T-helper 22 cell (primary cell): Measurements from ENCODE around the gene COLEC12.

Source experiments
- DNase-seq: peaks from one replicate; pipeline ENCODE4 v3.0.0-alpha.2; 2020; ENCODE audit warnings: low read depth

Gene COLEC12

GRCh38 chr18:506264-506663 is 5.8 kb upstream of the COLEC12 start:
- DNase-seq, result no peak

- DNase-seq, result no peak
Observed at GRCh38 chr18:505483-506122, 5.1 kb upstream of the COLEC12 start.

GRCh38 chr18:501406-501714 is 859 bp upstream of the COLEC12 start:
- no peak for DNase-seq

GRCh38 chr18:499776-500631 is 497 bp downstream of the COLEC12 start:
- no peak for DNase-seq

- DNase-seq, result no peak
Observed at GRCh38 chr18:498931-499775, 1.3 kb downstream of the COLEC12 start.

- DNase-seq, result no peak
Observed at GRCh38 chr18:497688-498087, 2.8 kb downstream of the COLEC12 start.

GRCh38 chr18:495452-495851 is 5.0 kb downstream of the COLEC12 start:
- no peak for DNase-seq

- no peak for DNase-seq
Observed at GRCh38 chr18:495017-495416, 5.5 kb downstream of the COLEC12 start.

- DNase-seq, result no peak
Observed at GRCh38 chr18:493986-494983, 6.2 kb downstream of the COLEC12 start.

- no peak for DNase-seq
Observed at GRCh38 chr18:492451-492850, 8.1 kb downstream of the COLEC12 start.

GRCh38 chr18:490624-491023 is 9.9 kb downstream of the COLEC12 start:
- no peak for DNase-seq

- DNase-seq, result no peak
Observed at GRCh38 chr18:490024-490366, 10.5 kb downstream of the COLEC12 start.

- DNase-seq, result no peak
Observed at GRCh38 chr18:489244-490023, 11.1 kb downstream of the COLEC12 start.

GRCh38 chr18:486929-487740 is 13.4 kb downstream of the COLEC12 start:
- DNase-seq, result no peak

- no peak for DNase-seq
Observed at GRCh38 chr18:484749-485464, 15.6 kb downstream of the COLEC12 start.

GRCh38 chr18:478681-479080 is 21.8 kb downstream of the COLEC12 start:
- DNase-seq, result no peak

- no peak for DNase-seq
Observed at GRCh38 chr18:477565-477964, 22.9 kb downstream of the COLEC12 start.

GRCh38 chr18:476251-476664 is 24.2 kb downstream of the COLEC12 start:
- DNase-seq, result no peak
